Lung (tissue), 12 donors: ENCODE data around the gene PDE12. TPM values are rescaled to one million over a fixed set of nuclear protein-coding genes. Genes with fewer than 3 reads are reported as not detected.

Source experiments
- ATAC-seq: fragments of 200-7000 bp; cut with Tn5 transposase; one replicate; pipeline ENCODE4 v1.9.1; 2020; ENCODE audit warnings: moderate number of reproducible peaks; ENCODE audit not compliant: insufficient read depth, low FRiP score
- DNase-seq, 3 donors: peaks; one replicate each; pipeline ENCODE4 v3.0.0-alpha.2; 2013 to 2017
- H3K27ac ChIP-seq, 2 donors: one replicate each; pipeline ENCODE4 v1.5.1; 2013; ENCODE audit warnings: mild to moderate bottlenecking in 2 of 2, moderate library complexity in 2 of 2, control low read depth in 1 of 2, inconsistent platforms in 1 of 2, low read depth in 1 of 2, low read length in 1 of 2
- H3K27me3 ChIP-seq, 3 donors: one replicate each; pipeline ENCODE4 v1.5.1; 2013; ENCODE audit warnings: low read length in 2 of 3; ENCODE audit not compliant: control insufficient read depth in 3 of 3, insufficient read depth in 3 of 3
- H3K36me3 ChIP-seq, 4 donors: one replicate each; pipeline ENCODE4 v1.5.1; 2013; ENCODE audit warnings: low read length in 4 of 4, mild to moderate bottlenecking in 1 of 4, moderate library complexity in 1 of 4; ENCODE audit not compliant: control insufficient read depth in 4 of 4, insufficient read depth in 4 of 4
- H3K4me1 ChIP-seq, 5 donors: one replicate each; pipeline ENCODE4 v1.5.1; 2013; ENCODE audit warnings: low read length in 5 of 5, mild to moderate bottlenecking in 2 of 5, moderate library complexity in 1 of 5; ENCODE audit not compliant: control insufficient read depth in 5 of 5, insufficient read depth in 5 of 5
- H3K4me3 ChIP-seq: one replicate; pipeline ENCODE4 v1.5.1; 2013; ENCODE audit warnings: mild to moderate bottlenecking, control low read depth, moderate library complexity
- H3K9ac ChIP-seq, 2 donors: one replicate each; pipeline ENCODE4 v1.5.1; 2013; ENCODE audit warnings: low read length in 2 of 2, control low read depth in 1 of 2; ENCODE audit not compliant: insufficient read depth in 1 of 2
- H3K9me3 ChIP-seq, 4 donors: one replicate each; pipeline ENCODE4 v1.5.1; 2013; ENCODE audit warnings: low read length in 3 of 4, mild to moderate bottlenecking in 1 of 4, moderate library complexity in 1 of 4; ENCODE audit not compliant: control insufficient read depth in 4 of 4, insufficient read depth in 3 of 4
- WGBS, 2 donors: extraction: QIAGEN DNeasy Blood & Tissue Kit; methylation state at CpG; one replicate each; pipeline ENCODE4 v1.1.7; 2013; 5-methylcytosine and 5-hydroxymethylcytosine counted together
- polyA plus RNA-seq, 2 donors: library from polyadenylated mRNA; stranded (reverse); fragments of 200-250 nt; gene quantifications; one replicate each; pipeline ENCODE4 v1.2.1, GENCODE V29; 2013
- total RNA-seq, 2 donors: library from RNA; depleted of rRNA in 1 of 2; stranded (reverse); fragments of >200 nt in 1 of 2; gene quantifications; one replicate each; pipeline ENCODE4 v1.2.1, GENCODE V29; 2014 to 2021
- TF ChIP-seq, protein P1 (sequence below): IDR thresholded peaks from 2 replicates; pipeline ENCODE4 v1.5.1; 2012; ENCODE audit warnings: mild to moderate bottlenecking; ENCODE audit errors: control extremely low read depth, extremely low read depth
- donor health status: control.
- donor health status: control.
- donor health status: Bipolar disorder and iron deficiency.
- donor health status: healthy.
- donor health status: DM: yes; HTN: yes; CAD: no.

PDE12 gene
- total and polyA plus RNA-seq, 4 donors, result 3.9 to 24.5 (median 9.9) TPM

DNA sequence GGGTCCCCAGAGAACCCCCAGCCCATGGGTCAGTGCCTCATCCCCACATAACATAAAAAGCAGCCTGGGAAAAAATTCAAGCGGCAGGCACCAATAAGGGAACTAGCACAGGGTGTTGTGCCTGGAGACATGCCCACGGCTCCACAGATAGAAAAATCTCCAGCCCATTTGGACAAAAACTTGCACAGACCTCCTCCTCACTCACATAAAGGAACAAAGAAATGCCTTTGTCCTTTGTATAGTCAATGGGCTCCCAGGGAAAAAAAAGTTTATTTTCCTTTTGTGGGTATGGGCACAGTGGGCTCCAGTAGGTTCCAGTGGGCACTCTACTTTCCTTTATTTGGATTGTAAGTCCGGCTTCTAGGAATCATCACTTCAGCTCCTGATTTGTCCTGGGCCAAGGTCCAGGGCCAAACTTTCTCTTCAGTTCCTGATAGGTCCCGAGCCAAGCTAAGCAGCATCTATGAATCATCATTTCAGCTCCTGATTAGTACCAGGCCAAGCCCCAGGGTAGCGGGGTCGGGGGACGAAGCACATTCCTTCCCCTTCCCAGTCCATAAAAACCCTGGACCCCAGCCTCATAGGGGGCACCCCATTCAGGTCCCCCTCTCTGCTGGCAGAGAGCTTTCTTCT, 10.3 kb upstream of the PDE12 start:
- no peak for ATAC-seq
- WGBS, 2 donors, result 79 to 91% methylated on average over 7 of the region's 7 CpGs
- Histone ChIP-seq H3K9me3 (no peaks in the 10 kb centered on the region), H3K4me3 (no peak overlapping the region), H3K27me3 (no peaks in the 10 kb centered on the region), H3K36me3 (peaks cover 0 to 1% (median 0%) of the 10 kb centered on the region in 4 donors), H3K9ac (no peak overlapping the region), H3K27ac (no peak overlapping the region), H3K4me1 (peaks cover 0 to 9% (median 0%) of the 10 kb centered on the region in 5 donors)
- DNase-seq, result no peak
- TF ChIP-seq, protein P1, sequence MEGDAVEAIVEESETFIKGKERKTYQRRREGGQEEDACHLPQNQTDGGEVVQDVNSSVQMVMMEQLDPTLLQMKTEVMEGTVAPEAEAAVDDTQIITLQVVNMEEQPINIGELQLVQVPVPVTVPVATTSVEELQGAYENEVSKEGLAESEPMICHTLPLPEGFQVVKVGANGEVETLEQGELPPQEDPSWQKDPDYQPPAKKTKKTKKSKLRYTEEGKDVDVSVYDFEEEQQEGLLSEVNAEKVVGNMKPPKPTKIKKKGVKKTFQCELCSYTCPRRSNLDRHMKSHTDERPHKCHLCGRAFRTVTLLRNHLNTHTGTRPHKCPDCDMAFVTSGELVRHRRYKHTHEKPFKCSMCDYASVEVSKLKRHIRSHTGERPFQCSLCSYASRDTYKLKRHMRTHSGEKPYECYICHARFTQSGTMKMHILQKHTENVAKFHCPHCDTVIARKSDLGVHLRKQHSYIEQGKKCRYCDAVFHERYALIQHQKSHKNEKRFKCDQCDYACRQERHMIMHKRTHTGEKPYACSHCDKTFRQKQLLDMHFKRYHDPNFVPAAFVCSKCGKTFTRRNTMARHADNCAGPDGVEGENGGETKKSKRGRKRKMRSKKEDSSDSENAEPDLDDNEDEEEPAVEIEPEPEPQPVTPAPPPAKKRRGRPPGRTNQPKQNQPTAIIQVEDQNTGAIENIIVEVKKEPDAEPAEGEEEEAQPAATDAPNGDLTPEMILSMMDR, result no peak

DNA sequence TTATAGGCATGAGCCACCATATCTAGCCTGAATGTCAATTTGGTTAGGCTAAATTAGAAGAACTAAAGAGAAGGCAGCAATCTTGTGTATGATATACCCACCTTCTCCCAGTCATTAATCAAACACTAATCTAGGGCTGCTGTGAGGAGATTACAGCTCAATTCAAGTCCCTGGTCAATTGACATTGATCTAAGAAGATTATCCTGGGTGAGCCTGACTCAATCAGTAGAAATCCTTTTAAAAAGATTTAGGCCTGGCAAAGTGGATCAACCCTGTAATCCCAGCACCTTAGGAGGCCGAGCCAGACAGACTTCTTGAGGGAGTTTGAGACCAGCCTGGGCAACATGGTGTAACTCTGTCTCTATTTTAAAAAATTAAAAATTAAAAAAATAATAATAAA, 9.5 kb upstream of the PDE12 start:
- no peak overlapping the region for H3K9ac ChIP-seq
- no peaks in the 10 kb centered on the region for H3K27me3 ChIP-seq
- H3K36me3 ChIP-seq, result no peaks in the 10 kb centered on the region
- H3K4me3 ChIP-seq, result no peak overlapping the region
- no peaks in the 10 kb centered on the region for H3K9me3 ChIP-seq
- peaks cover 0 to 9% (median 0%) of the 10 kb centered on the region in 5 donors for H3K4me1 ChIP-seq
- ATAC-seq, result no peak
- WGBS, 2 donors, result 92 to 94% methylated on average over 1 of the region's 1 CpG
- no peak for DNase-seq
- H3K27ac ChIP-seq, result no peak overlapping the region
- TF ChIP-seq, protein P1, result no peak

DNA sequence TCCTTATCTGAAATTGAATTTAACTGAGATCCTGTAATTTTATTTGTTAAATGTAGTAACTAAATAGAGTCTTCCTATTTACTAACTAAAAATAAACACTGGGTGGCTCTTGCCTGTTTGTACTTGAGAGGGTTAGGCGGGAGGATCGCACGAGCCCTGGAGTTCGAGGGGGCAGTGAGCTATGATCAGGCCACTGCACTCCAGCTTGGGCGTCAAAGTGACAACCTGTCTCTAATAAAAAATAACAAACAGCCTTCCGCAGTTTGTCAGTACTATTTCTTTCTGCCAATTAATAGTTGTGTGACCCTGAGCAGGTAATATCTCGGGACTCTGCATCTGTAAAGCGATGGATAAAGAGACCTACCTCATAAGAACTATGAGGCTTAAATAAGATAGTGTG, 768 bp upstream of the PDE12 start:
- H3K27me3 ChIP-seq, result no peaks in the 10 kb centered on the region
- no peaks in the 10 kb centered on the region for H3K9me3 ChIP-seq
- peak overlapping the region; percentile 91 for H3K4me3 ChIP-seq
- DNase-seq (no peak), ATAC-seq (no peak)
- peak overlapping the region; percentile 81 to 82 for H3K9ac ChIP-seq
- H3K36me3 ChIP-seq, result peaks cover 0 to 3% (median 2%) of the 10 kb centered on the region in 4 donors
- WGBS, 2 donors, result 26 to 30% methylated on average over 8 of the region's 8 CpGs
- peaks cover 0 to 25% (median 8%) of the 10 kb centered on the region in 5 donors for H3K4me1 ChIP-seq
- peak overlapping the region; percentile 88 to 97 for H3K27ac ChIP-seq
- TF ChIP-seq, protein P1, result no peak
